ENCODE measurements around the gene CHRM5. TPM values are rescaled to one million over a fixed set of nuclear protein-coding genes. Genes with fewer than 3 reads are reported as not detected.
"Not testable (repeated sequence)": the region's sequence is repeated elsewhere in the genome, so short reads cannot be mapped to it uniquely, and the experiment has no call there.

The CHRM5 gene
- total RNA-seq, 6 experiments from 2014 or later: not detected

DNA sequence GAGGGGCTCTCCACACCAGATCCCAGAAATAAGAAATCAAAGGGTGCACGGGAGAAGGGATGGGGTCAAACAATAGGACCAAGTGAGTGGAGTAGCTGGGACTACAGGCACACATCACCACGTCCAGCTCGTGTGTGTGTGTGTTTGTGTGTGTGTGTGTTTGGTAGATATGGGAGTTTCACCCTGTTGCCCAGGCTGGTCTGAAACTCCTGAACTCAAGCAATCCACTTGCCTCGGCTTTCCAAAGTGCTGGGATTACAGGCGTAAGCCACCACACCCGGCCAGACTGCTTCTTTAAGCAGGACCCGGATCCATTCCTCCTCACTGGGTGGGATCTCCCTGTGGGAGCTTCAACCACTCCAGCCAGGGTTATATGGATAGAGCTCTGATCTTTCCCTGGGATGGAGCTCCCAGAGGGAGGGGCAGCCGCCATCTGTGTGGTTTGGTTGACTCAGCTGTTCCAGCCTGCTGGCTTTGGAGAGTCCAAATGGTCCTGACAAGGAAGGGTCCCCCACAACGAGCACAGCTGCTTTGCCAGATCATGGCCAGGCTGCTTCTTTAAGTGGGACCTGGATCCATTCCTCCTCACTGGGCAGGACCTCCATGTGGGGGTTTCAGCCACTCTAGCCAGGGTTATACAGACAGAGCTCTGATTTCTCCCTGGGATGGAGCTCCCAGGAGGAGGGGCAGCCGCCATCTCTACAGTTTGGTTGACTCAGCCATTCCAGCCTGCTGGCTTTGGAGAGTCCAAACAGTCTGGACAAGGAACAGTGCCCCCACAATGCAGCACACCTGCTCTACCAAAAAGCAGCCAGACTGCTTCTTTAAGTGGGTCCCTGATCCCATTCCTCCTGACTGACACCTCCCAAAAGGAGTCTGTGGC, 79.8 kb downstream of the CHRM5 start:
- no peak for ATAC-seq
- no peak overlapping the region for H3K27ac ChIP-seq
- WGBS (ENCODE audit: insufficient coverage, low coverage, low lambda C conversion rate, missing lambda C conversion rate): 70% methylated on average over 3 of the region's 10 CpGs

DNA sequence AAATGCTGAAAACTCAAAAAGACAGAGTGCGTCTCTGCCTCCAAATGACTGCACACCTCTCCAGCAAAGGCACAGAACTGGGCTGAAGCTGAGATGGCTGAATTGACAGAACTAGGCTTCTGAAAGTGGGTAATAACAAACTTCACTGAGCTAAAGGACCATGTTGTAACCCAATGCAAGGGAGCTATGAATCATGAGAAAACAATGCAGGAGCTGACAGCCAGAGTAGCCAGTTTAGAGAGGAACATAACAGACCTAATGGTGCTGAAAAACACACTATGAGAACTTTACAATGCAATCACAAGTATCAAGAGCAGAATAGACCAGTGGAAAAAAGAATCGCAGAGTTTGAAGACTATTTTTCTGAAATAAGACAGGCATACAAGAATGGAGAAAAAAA, 80.8 kb downstream of the CHRM5 start:
- 89% methylated on average over 1 of the region's 2 CpGs for WGBS (ENCODE audit: insufficient coverage, low coverage, low lambda C conversion rate, missing lambda C conversion rate)
- intact Hi-C loops (cut with DNase I): no loop called here
- no peak for DNase-seq
- Histone ChIP-seq H3K4me3 (no peak overlapping the region), H3K27me3 (no peaks in the 10 kb centered on the region), H3K36me3 (no peaks in the 10 kb centered on the region), H3K4me1 (no peaks in the 10 kb centered on the region), H3K27ac (no peak overlapping the region), H3K9me3 (no peaks in the 10 kb centered on the region)
- TF ChIP-seq CTCF (IDR thresholded peaks at IDR 0.05) (no peak), POLR2A (IDR thresholded peaks at IDR 0.05) (no peak)
- ATAC-seq: no peak

More for the DNA sequence above, 79.8 kb downstream of the CHRM5 start:
- DNase-seq: no peak
- Histone ChIP-seq H3K27me3 (no peaks in the 10 kb centered on the region), H3K36me3 (no peaks in the 10 kb centered on the region), H3K9me3 (no peaks in the 10 kb centered on the region), H3K4me1 (no peaks in the 10 kb centered on the region), H3K4me3 (no peak overlapping the region)
- intact Hi-C loops (cut with DNase I): no loop called here
- TF ChIP-seq CTCF (IDR thresholded peaks at IDR 0.05): no peak
- no peak for TF ChIP-seq POLR2A (IDR thresholded peaks at IDR 0.05)

- DNase-seq, H3K4me1 ChIP-seq, ATAC-seq, H3K4me3 ChIP-seq, H3K36me3 ChIP-seq, H3K27ac ChIP-seq, H3K27me3 ChIP-seq, H3K9me3 ChIP-seq: not testable (repeated sequence)
- WGBS (ENCODE audit: insufficient coverage, low coverage, low lambda C conversion rate, missing lambda C conversion rate): 80% methylated on average over 1 of the region's 1 CpG
- intact Hi-C loops (cut with DNase I): loop anchor here in 1 of 2 donors (10.0 kb wide), 1 partner anchor 164 kb away; the partner anchor contains the start of gene KATNBL1
These were observed 82.1 kb downstream of the CHRM5 start for GRCh38 chr15:34050385-34050784.

DNA sequence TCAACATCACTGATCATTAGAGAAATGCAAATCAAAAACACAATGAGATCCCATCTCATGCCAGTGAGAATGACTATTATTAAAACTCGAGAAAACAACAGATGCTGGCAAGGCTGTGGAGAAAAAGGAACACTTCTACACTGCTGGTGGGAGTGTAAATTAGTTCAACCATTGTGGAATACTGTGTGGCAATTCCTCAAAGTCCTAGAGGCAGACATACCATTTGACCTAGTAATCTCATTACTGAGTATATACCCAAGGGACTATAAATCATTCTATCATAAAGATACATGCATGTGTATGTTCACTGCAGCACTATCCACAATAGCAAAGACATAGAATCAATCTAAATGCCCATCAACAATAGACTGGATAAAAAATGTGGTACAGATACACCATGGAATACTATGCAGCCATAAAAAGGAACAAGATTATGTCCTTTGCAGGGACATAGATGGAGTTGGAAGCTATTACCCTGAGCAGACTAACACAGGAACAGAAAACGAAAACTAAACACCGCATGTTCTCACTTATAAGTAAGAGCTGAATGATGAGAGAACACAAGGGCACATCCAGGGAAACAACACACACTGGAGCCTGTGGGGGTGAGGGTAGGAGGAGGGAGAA, 85.9 kb downstream of the CHRM5 start:
- no peak for DNase-seq
- Histone ChIP-seq H3K27ac (no peak overlapping the region), H3K4me3 (no peak overlapping the region), H3K27me3 (no peaks in the 10 kb centered on the region), H3K9me3 (no peaks in the 10 kb centered on the region), H3K36me3 (no peaks in the 10 kb centered on the region), H3K4me1 (no peaks in the 10 kb centered on the region)
- 81% methylated on average over 3 of the region's 3 CpGs for WGBS (ENCODE audit: insufficient coverage, low coverage, low lambda C conversion rate, missing lambda C conversion rate)
- no peak for ATAC-seq
- TF ChIP-seq CTCF (IDR thresholded peaks at IDR 0.05): no peak
- no peak for TF ChIP-seq POLR2A (IDR thresholded peaks at IDR 0.05)
- intact Hi-C loops (cut with DNase I): loop anchor here in 1 of 2 donors (10.0 kb wide), 1 partner anchor 161 kb away; the partner anchor contains the start of gene KATNBL1
